Psoas muscle (tissue), 8 donors: ENCODE measurements around the gene AUTS2. TPM values are rescaled to one million over a fixed set of nuclear protein-coding genes. Genes with fewer than 3 reads are reported as not detected.

Source experiments
- ATAC-seq, 4 donors: fragments of 200-7000 bp; cut with Tn5 transposase; one replicate each; pipeline ENCODE4 v1.9.1; 2020; ENCODE audit warnings: moderate library complexity in 3 of 4, mild to moderate bottlenecking in 2 of 4
- DNase-seq, 2 donors: peaks; one replicate each; pipeline ENCODE4 v3.0.0-alpha.2; 2020
- H3K27ac ChIP-seq: fragments of 200-600 bp; one replicate; pipeline ENCODE4 v1.8.0; 2022
- H3K27me3 ChIP-seq, 3 donors: fragments of 200-600 bp in 1 of 3; one replicate each; pipeline versions ENCODE4 v1.6.1 to v1.8.0; 2013 to 2022; ENCODE audit warnings: low read length in 2 of 3, mild to moderate bottlenecking in 2 of 3, moderate library complexity in 1 of 3; ENCODE audit not compliant: insufficient read depth in 3 of 3
- H3K36me3 ChIP-seq, 2 donors: fragments of 200-600 bp in 1 of 2; one replicate each; pipeline versions ENCODE4 v1.6.1 to v1.8.0; 2013 to 2022; ENCODE audit warnings: low read depth in 1 of 2, mild to moderate bottlenecking in 1 of 2, moderate library complexity in 1 of 2; ENCODE audit not compliant: insufficient read depth in 1 of 2
- H3K4me1 ChIP-seq: fragments of 200-600 bp; one replicate; pipeline ENCODE4 v1.8.0; 2022
- H3K4me3 ChIP-seq: fragments of 200-600 bp; one replicate; pipeline ENCODE4 v1.8.0; 2022; ENCODE audit warnings: mild to moderate bottlenecking
- H3K9me3 ChIP-seq: fragments of 200-600 bp; one replicate; pipeline ENCODE4 v1.8.0; 2022
- WGBS, 3 donors: extraction: QIAGEN DNeasy Blood & Tissue Kit; methylation state at CpG; one replicate each; pipeline versions ENCODE4 v1.1.6 to v1.1.7; 2013; 5-methylcytosine and 5-hydroxymethylcytosine counted together
- intact Hi-C, 2 donors: fragments of 100-400 bp; cut with DNase I; formaldehyde crosslinking; loops; one replicate each; pipeline versions ENCODE4 v1.11.0 to v1.14.2; 2022
- polyA plus RNA-seq, 3 donors: library from polyadenylated mRNA; stranded (reverse); fragments of 200-250 nt; gene quantifications; one replicate each; pipeline ENCODE4 v1.2.3, GENCODE V29; 2013
- total RNA-seq, 4 donors: library from RNA; stranded (reverse); fragmentation: NEBNext Ultra II Directional in 2 of 4; extraction: Animal tissue kit (Norgen Biotek cat#: 25700) in 2 of 4; gene quantifications; one replicate each; pipeline versions ENCODE4 v1.2.1 to v1.2.4, GENCODE V29; 2021 to 2023
- TF ChIP-seq, protein P1 (sequence below): fragments of 200-600 bp; IDR thresholded peaks from one replicate; pipeline ENCODE4 v1.8.0; 2022; ENCODE audit warnings: antibody characterized with exemption
- donor health status: healthy with polysubstance abuse.
- donor health status: DM: no; HTN: no; CAD: no; lungs with moderate emphysema.
- donor health status: Bipolar disorder and iron deficiency.
- donor health status: healthy.
- donor health status: DM: yes; HTN: yes; CAD: no.
- donor health status: DM: no; HTN: no; CAD: no.
- donor health status: DM: no; HTN: no; CAD: no.
- donor health status: DM: yes; HTN: yes; CAD: no.

Gene AUTS2
- total and polyA plus RNA-seq, 7 donors = 5.0 to 33.5 (median 14.3) TPM

DNA sequence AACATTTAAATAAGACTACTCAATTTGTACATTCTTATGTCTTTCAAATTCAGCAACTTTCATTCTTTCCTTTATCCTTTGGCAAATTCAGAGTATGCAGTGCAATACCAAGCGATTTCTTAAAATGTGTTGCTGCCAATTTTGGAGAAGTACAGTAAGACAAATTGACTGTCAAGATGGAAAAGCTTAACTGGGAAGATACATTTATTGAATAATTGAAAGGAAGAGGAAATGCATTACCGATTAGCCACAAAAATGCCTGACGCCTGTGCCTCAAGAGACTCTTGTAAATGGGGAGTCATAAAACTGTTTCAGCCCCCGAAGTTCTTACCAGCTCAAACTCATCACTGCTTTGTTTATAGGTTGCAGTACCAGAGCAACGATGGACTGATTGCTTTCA, 1160.4 kb downstream of the AUTS2 start:
- intact Hi-C loops = no loop called here
- no peaks in the 10 kb centered on the region for H3K9me3 ChIP-seq
- no peak overlapping the region for H3K4me3 ChIP-seq
- DNase-seq (no peak), ATAC-seq (no peak)
- H3K27me3 ChIP-seq = no peaks in the 10 kb centered on the region
- TF ChIP-seq, protein P1, sequence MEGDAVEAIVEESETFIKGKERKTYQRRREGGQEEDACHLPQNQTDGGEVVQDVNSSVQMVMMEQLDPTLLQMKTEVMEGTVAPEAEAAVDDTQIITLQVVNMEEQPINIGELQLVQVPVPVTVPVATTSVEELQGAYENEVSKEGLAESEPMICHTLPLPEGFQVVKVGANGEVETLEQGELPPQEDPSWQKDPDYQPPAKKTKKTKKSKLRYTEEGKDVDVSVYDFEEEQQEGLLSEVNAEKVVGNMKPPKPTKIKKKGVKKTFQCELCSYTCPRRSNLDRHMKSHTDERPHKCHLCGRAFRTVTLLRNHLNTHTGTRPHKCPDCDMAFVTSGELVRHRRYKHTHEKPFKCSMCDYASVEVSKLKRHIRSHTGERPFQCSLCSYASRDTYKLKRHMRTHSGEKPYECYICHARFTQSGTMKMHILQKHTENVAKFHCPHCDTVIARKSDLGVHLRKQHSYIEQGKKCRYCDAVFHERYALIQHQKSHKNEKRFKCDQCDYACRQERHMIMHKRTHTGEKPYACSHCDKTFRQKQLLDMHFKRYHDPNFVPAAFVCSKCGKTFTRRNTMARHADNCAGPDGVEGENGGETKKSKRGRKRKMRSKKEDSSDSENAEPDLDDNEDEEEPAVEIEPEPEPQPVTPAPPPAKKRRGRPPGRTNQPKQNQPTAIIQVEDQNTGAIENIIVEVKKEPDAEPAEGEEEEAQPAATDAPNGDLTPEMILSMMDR = no peak
- 58 to 65% (median 64%) methylated on average over 5 of the region's 5 CpGs for WGBS, 3 donors
- H3K36me3 ChIP-seq = no peaks in the 10 kb centered on the region
- H3K27ac ChIP-seq = no peak overlapping the region
- no peaks in the 10 kb centered on the region for H3K4me1 ChIP-seq

DNA sequence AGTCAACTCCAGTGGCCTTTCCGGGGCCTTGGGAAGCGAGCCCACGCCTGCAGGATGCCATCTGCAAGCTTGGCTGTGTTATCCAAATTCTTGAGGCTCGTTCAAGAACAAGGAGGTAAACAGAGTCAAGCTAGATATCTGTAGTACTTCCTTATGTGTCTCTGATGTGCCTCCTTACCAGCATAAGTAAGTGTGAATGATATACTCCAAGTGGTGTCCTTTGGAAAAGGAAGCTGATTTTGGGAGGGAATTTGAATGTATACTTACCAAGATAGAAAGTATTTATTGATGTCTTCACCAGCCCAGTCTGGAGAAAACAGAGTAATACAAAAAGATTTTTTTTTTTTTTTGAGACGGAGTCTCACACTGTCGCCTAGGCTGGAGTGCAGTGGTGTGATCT, 1161.4 kb downstream of the AUTS2 start:
- Histone ChIP-seq H3K27ac (no peak overlapping the region), H3K9me3 (no peaks in the 10 kb centered on the region), H3K36me3 (no peaks in the 10 kb centered on the region), H3K4me1 (no peaks in the 10 kb centered on the region), H3K4me3 (no peak overlapping the region), H3K27me3 (no peaks in the 10 kb centered on the region)
- 82 to 94% (median 82%) methylated on average over 6 of the region's 6 CpGs for WGBS, 3 donors
- TF ChIP-seq, protein P1 = no peak
- DNase-seq (no peak), ATAC-seq (no peak)
- intact Hi-C loops = no loop called here

DNA sequence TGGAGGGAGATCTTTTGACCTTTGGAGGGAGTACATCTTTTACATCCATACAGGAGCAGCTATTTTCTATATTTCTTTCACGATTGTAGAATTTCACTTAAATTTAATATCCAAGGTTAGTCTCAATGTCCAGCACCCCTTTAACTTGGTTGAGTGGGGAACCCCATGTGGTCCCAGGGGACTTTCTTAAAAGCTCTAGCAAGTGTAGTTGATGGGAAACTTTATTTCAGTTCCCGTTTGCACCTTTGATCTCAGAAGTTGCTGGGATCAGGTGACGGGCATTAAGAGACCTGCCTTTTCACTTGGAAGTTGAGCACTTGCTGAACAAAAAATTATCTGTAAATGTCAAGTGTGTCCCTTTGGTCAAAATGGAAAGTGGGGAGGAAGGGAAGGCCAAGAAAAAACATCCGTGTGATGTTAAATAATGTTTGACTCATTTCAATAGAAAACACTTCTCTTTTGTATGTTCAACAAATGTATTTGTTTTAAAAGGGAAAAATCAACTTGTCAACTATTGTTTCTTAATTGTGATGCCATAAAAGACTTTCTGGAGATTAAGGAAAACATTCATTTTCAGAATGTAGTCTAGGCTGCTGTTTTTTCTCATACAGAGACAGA, 1163.5 kb downstream of the AUTS2 start:
- Histone ChIP-seq H3K9me3 (no peaks in the 10 kb centered on the region), H3K36me3 (peaks cover 0 to 14% of the 10 kb centered on the region in 2 donors), H3K4me3 (no peak overlapping the region), H3K4me1 (no peaks in the 10 kb centered on the region), H3K27ac (no peak overlapping the region), H3K27me3 (no peaks in the 10 kb centered on the region)
- ATAC-seq = no peak
- 89 to 93% (median 90%) methylated on average over 4 of the region's 4 CpGs for WGBS, 3 donors
- TF ChIP-seq, protein P1 = no peak
- intact Hi-C loops = no loop called here
- DNase-seq = no peak

DNA sequence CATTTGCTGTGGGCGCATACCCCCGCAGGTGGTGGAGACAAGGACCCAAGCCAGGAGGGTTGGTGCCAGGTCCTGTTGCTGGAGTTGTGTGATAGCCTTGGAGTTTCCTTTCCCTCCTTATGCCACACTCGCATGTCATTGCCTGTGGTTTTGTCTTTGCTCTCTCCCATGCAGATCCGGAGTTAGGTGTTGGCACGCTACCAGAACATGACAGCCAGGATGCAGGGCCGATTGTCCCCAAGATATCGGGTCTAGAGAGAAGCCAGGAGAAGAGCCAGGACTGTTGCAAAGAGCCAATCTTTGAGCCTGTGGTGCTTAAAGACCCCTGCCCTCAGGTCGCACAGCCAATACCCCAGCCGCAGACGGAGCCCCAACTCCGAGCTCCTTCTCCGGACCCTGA, 1164.4 kb downstream of the AUTS2 start:
- ATAC-seq (no peak), DNase-seq (no peak)
- peaks cover under 1 to 23% of the 10 kb centered on the region in 2 donors for H3K36me3 ChIP-seq
- 76 to 83% (median 81%) methylated on average over 12 of the region's 12 CpGs for WGBS, 3 donors
- H3K4me1 ChIP-seq = no peaks in the 10 kb centered on the region
- intact Hi-C loops = no loop called here
- H3K4me3 ChIP-seq = no peak overlapping the region
- TF ChIP-seq, protein P1 = no peak
- H3K27me3 ChIP-seq = no peaks in the 10 kb centered on the region
- no peaks in the 10 kb centered on the region for H3K9me3 ChIP-seq
- H3K27ac ChIP-seq = no peak overlapping the region
